H1 (cell line): ENCODE results near the gene CCL24. TPM values are rescaled to one million over a fixed set of nuclear protein-coding genes. Genes with fewer than 3 reads are reported as not detected.
"Not testable (repeated sequence)": the region's sequence is repeated elsewhere in the genome, so short reads cannot be mapped to it uniquely, and the experiment has no call there.

Experiments
- CTCF ChIA-PET: fragments of 300-600 bp; sonication (Branson Sonifier 250); formaldehyde crosslinking; loops from one replicate; lab custom pipeline; 2021; ENCODE audit not compliant: partially characterized antibody; lab: Charles Lee
- POLR2A ChIA-PET: fragments of 300-600 bp; sonication (Branson Sonifier 250); formaldehyde crosslinking; loops from one replicate; lab custom pipeline; 2021; ENCODE audit warnings: inconsistent platforms; ENCODE audit not compliant: partially characterized antibody; lab: Charles Lee
- DNase-seq, 2 experiments: peaks; one replicate each; pipeline versions ENCODE4 v3.0.0 to v3.0.0-alpha.2; 2010 to 2022; ENCODE audit warnings: low spot score in 2 of 2, low read depth in 1 of 2, mixed read lengths in 1 of 2
- FAIRE-seq: peaks from 2 replicates; lab custom pipeline; 2011; peaks lifted over from hg19 to GRCh38; lab: Jason Lieb, UNC
- H2AFZ ChIP-seq: 2 replicates; pipeline ENCODE4 v1.8.1; 2012; ENCODE audit warnings: low read length, inconsistent platforms
- H2AK5ac ChIP-seq: 2 replicates; pipeline ENCODE4 v1.6.1; 2013; ENCODE audit warnings: low read depth, low read length
- H2BK120ac ChIP-seq: replicated peaks from 2 replicates; pipeline ENCODE3; 2013; ENCODE audit warnings: low read depth, low read length, inconsistent platforms
- H2BK12ac ChIP-seq: 2 replicates; pipeline ENCODE4 v1.6.1; 2013; ENCODE audit warnings: low read depth, low read length
- H2BK15ac ChIP-seq: 2 replicates; pipeline ENCODE4 v1.6.1; 2013; ENCODE audit warnings: low read length
- H2BK20ac ChIP-seq: 2 replicates; pipeline ENCODE4 v1.6.1; 2013; ENCODE audit warnings: low read length
- H2BK5ac ChIP-seq: 2 replicates; pipeline ENCODE4 v1.6.1; 2013; ENCODE audit warnings: low read depth, low read length
- H3K14ac ChIP-seq: 2 replicates; pipeline ENCODE4 v1.6.1; 2013; ENCODE audit warnings: inconsistent platforms; ENCODE audit not compliant: insufficient read length
- H3K18ac ChIP-seq: 2 replicates; pipeline ENCODE4 v1.6.1; 2013; ENCODE audit warnings: low read length; ENCODE audit errors: extremely low read depth
- H3K23ac ChIP-seq: 2 replicates; pipeline ENCODE4 v1.6.1; 2013; ENCODE audit warnings: inconsistent platforms; ENCODE audit not compliant: insufficient read length
- H3K23me2 ChIP-seq: 2 replicates; pipeline ENCODE4 v1.6.1; 2013; ENCODE audit warnings: low read depth, low read length
- H3K27ac ChIP-seq: 2 replicates; pipeline ENCODE4 v1.6.1; 2011; ENCODE audit warnings: low read depth, low read length, inconsistent platforms
- H3K27me3 ChIP-seq, 4 experiments: replicated peaks in 1 of 4; 1 replicate in 1 of 4; 2 replicates in 3 of 4; pipeline versions ENCODE4 v1.6.1 to v1.8.1; 2011 to 2013; ENCODE audit warnings: low read length in 3 of 4, mild to moderate bottlenecking in 3 of 4, inconsistent platforms in 2 of 4, mixed read lengths in 2 of 4, moderate library complexity in 1 of 4; ENCODE audit not compliant: control insufficient read depth in 3 of 4, insufficient read depth in 3 of 4; ENCODE audit errors: extremely low read depth in 1 of 4
- H3K36me3 ChIP-seq, 4 experiments: 2 replicates each; pipeline versions ENCODE4 v1.6.1 to v1.8.1; 2011 to 2013; ENCODE audit warnings: mild to moderate bottlenecking in 4 of 4, low read length in 3 of 4, moderate library complexity in 2 of 4, control low read depth in 1 of 4, inconsistent platforms in 1 of 4; ENCODE audit not compliant: insufficient read depth in 4 of 4, control insufficient read depth in 2 of 4
- H3K4ac ChIP-seq: replicated peaks from 2 replicates; pipeline ENCODE3; 2013; ENCODE audit warnings: low read length, low read depth, mixed read lengths, inconsistent platforms; ENCODE audit not compliant: insufficient read length
- H3K4me1 ChIP-seq, 4 experiments: replicated peaks in 1 of 4; 1 replicate in 1 of 4; 2 replicates in 3 of 4; pipeline versions ENCODE4 v1.6.1 to v1.8.1; 2011 to 2013; ENCODE audit warnings: low read length in 3 of 4, inconsistent platforms in 2 of 4, mixed read lengths in 1 of 4; ENCODE audit not compliant: insufficient read depth in 4 of 4, control insufficient read depth in 3 of 4
- H3K4me2 ChIP-seq, 2 experiments: 2 replicates each; pipeline versions ENCODE4 v1.6.1 to v1.8.1; 2011 to 2013; ENCODE audit warnings: low read depth in 2 of 2, low read length in 2 of 2, control low read depth in 1 of 2, inconsistent platforms in 1 of 2, mild to moderate bottlenecking in 1 of 2; ENCODE audit not compliant: insufficient read depth in 1 of 2
- H3K4me3 ChIP-seq, 4 experiments: fragments of 200-600, 300-600 bp in 1 of 4; sonication (generic), shearing (Covaris generic), sonication (Bioruptor Twin) in 1 of 4; 2 replicates each; pipeline versions ENCODE4 v1.5.1 to v1.8.1; 2011 to 2016; ENCODE audit warnings: low read length in 4 of 4, low read depth in 3 of 4, control low read depth in 2 of 4, inconsistent platforms in 2 of 4, mild to moderate bottlenecking in 2 of 4, mixed read lengths in 1 of 4, moderate library complexity in 1 of 4; ENCODE audit not compliant: insufficient read depth in 2 of 4; ENCODE audit errors: extremely low read depth in 1 of 4
- H3K56ac ChIP-seq: replicated peaks from 2 replicates; pipeline ENCODE3; 2013; ENCODE audit warnings: low read depth, mild to moderate bottlenecking, mixed read lengths, low read length, inconsistent platforms; ENCODE audit not compliant: insufficient read length
- H3K79me1 ChIP-seq: 2 replicates; pipeline ENCODE4 v1.6.1; 2013; ENCODE audit warnings: low read depth, low read length, control low read depth
- H3K79me2 ChIP-seq, 2 experiments: 2 replicates each; pipeline versions ENCODE4 v1.6.1 to v1.8.1; 2012 to 2013; ENCODE audit warnings: low read length in 2 of 2, mild to moderate bottlenecking in 2 of 2, inconsistent platforms in 1 of 2; ENCODE audit not compliant: insufficient read depth in 2 of 2, control insufficient read depth in 1 of 2
- H3K9ac ChIP-seq, 4 experiments: replicated peaks in 1 of 4; 1 replicate in 1 of 4; 2 replicates in 3 of 4; pipeline versions ENCODE4 v1.6.1 to v1.8.1; 2011 to 2013; ENCODE audit warnings: low read depth in 3 of 4, low read length in 3 of 4, control low read depth in 2 of 4, mild to moderate bottlenecking in 2 of 4, moderate library complexity in 2 of 4, inconsistent platforms in 1 of 4; ENCODE audit errors: extremely low read depth in 1 of 4
- H3K9me3 ChIP-seq, 2 experiments: 2 replicates each; pipeline versions ENCODE4 v1.6.1 to v1.8.1; 2012 to 2013; ENCODE audit warnings: mild to moderate bottlenecking in 2 of 2, moderate library complexity in 2 of 2, control low read depth in 1 of 2, inconsistent platforms in 1 of 2, low read depth in 1 of 2, low read length in 1 of 2, mixed read lengths in 1 of 2; ENCODE audit not compliant: insufficient read depth in 2 of 2
- H4K20me1 ChIP-seq, 2 experiments: replicated peaks in 1 of 2; 2 replicates each; pipeline versions ENCODE3 to v1.8.1; 2011 to 2013; ENCODE audit warnings: inconsistent platforms in 2 of 2, low read length in 2 of 2, mild to moderate bottlenecking in 1 of 2; ENCODE audit not compliant: insufficient read depth in 2 of 2, control insufficient read depth in 1 of 2
- H4K5ac ChIP-seq: 2 replicates; pipeline ENCODE4 v1.6.1; 2013; ENCODE audit warnings: low read length, low read depth, mixed read lengths, inconsistent platforms; ENCODE audit not compliant: insufficient read length
- H4K8ac ChIP-seq: 2 replicates; pipeline ENCODE4 v1.8.0; 2013; ENCODE audit warnings: mild to moderate bottlenecking, moderate library complexity, low read length, inconsistent platforms; ENCODE audit not compliant: insufficient read depth; ENCODE audit errors: extremely low read depth
- H4K91ac ChIP-seq: replicated peaks from 2 replicates; pipeline ENCODE3; 2013; ENCODE audit warnings: low read length, mixed read lengths, inconsistent platforms; ENCODE audit not compliant: insufficient read length
- WGBS, 2 experiments: shearing (Covaris generic) in 1 of 2; methylation state at CpG; one replicate each; pipeline versions ENCODE4 v1.1.6 to v1.1.7; 2013 to 2015; ENCODE audit warnings: low lambda C conversion rate in 2 of 2, mixed read lengths in 2 of 2, inconsistent platforms in 1 of 2, low coverage in 1 of 2, missing lambda C conversion rate in 1 of 2; ENCODE audit not compliant: insufficient replicate concordance in 2 of 2, insufficient coverage in 1 of 2, insufficient read length in 1 of 2; ENCODE audit errors: extremely low coverage in 1 of 2, missing lambda C conversion rate in 1 of 2; 5-methylcytosine and 5-hydroxymethylcytosine counted together
- polyA plus RNA-seq, 7 experiments: library from polyadenylated mRNA; depleted of rRNA in 3 of 7; stranded (reverse) in 5 of 7; unstranded in 2 of 7; fragments of >200 nt in 5 of 7; fragments of 200-250 nt in 2 of 7; gene quantifications; 1 replicate in 5 of 7; 2 replicates in 1 of 7; 4 replicates in 1 of 7; pipeline versions ENCODE4 v1.2.1 to v1.2.3, GENCODE V29; 2011 to 2013; ENCODE audit warnings: missing spikeins in 2 of 7, mixed read lengths in 2 of 7
- total RNA-seq: library from RNA; stranded (reverse); fragmentation: NEBNext Ultra II Directional; extraction: Animal tissue kit (Norgen Biotek cat#: 25700); gene quantifications from 2 replicates; pipeline ENCODE4 v1.2.1, GENCODE V29; 2021

The CCL24 gene
- total and polyA plus RNA-seq, 2 of the 8 experiments (the other 6 are each of a cell fraction or from before 2014, with no cell fraction given), result not detected

- not testable (repeated sequence) for H2AFZ ChIP-seq, DNase-seq, H3K23me2 ChIP-seq
Measured at GRCh38 chr7:75838281-75838930, 24.8 kb upstream of the CCL24 start.

More at GRCh38 chr7:75838281-75838930, 24.8 kb upstream of the CCL24 start:
- H3K4ac ChIP-seq, H2BK120ac ChIP-seq, H3K9ac ChIP-seq, H4K20me1 ChIP-seq, H3K4me3 ChIP-seq, H3K27ac ChIP-seq, H3K18ac ChIP-seq, H2BK20ac ChIP-seq, H3K23ac ChIP-seq, H4K91ac ChIP-seq, FAIRE-seq, H2BK15ac ChIP-seq, H3K79me1 ChIP-seq, H2BK5ac ChIP-seq, H3K4me1 ChIP-seq, H2BK12ac ChIP-seq, H4K8ac ChIP-seq, H2AK5ac ChIP-seq, H3K56ac ChIP-seq, H3K27me3 ChIP-seq, H3K79me2 ChIP-seq, H3K14ac ChIP-seq, H3K36me3 ChIP-seq, H4K5ac ChIP-seq, H3K4me2 ChIP-seq, H3K9me3 ChIP-seq, POLR2A ChIA-PET: not testable (repeated sequence)
- WGBS, 2 experiments, result 84% methylated on average over 13 of the region's 14 CpGs; no CpG with 5 or more reads in 1 of the 2 experiments
- CTCF ChIA-PET, result interaction anchor here (0.6 to 0.7 kb wide), 2 partner anchors 22 to 134 kb away, joined by 3 read pairs; no protein-coding TSS in a partner anchor
